PC-3 (cell line): Measurements from ENCODE around the gene RYR2. TPM values are rescaled to one million over a fixed set of nuclear protein-coding genes. Genes with fewer than 3 reads are reported as not detected.

Experiments
- ATAC-seq: fragments of 200-7000 bp; cut with Tn5 transposase; 2 replicates; pipeline ENCODE4 v1.9.1; 2020; ENCODE audit warnings: mild to moderate bottlenecking, moderate library complexity
- BruUV-seq: library from RNA; stranded (reverse); fragments of 400-500 nt; replicated peaks from 2 replicates; lab custom pipeline; 2021; lab: Mats Ljungman, UMichigan
- CTCF ChIA-PET: fragments of 300-600 bp; sonication (Branson Sonifier 250); formaldehyde crosslinking; loops from one replicate; lab custom pipeline; 2022; ENCODE audit warnings: antibody characterized with exemption; lab: Charles Lee
- POLR2A ChIA-PET: fragments of 300-600 bp; sonication (Branson Sonifier 250); formaldehyde crosslinking; loops from one replicate; lab custom pipeline; 2022; ENCODE audit warnings: antibody characterized with exemption; ENCODE audit not compliant: unreplicated experiment; lab: Charles Lee
- DNase-seq: peaks from one replicate; pipeline ENCODE4 v3.0.0-alpha.2; 2015
- H2AFZ ChIP-seq: fragments of 300-600 bp; sonication (generic); 2 replicates; pipeline ENCODE4 v1.6.0; 2016; ENCODE audit warnings: antibody characterized with exemption, low read length
- H3F3A ChIP-seq: fragments of 300-600 bp; sonication (generic); one replicate; pipeline ENCODE4 v1.6.0; 2017; ENCODE audit warnings: antibody characterized with exemption, low read length, control low read depth, mild to moderate bottlenecking; ENCODE audit not compliant: unreplicated experiment
- H3K27ac ChIP-seq: fragments of 300-600 bp; sonication (generic); 2 replicates; pipeline ENCODE4 v1.5.1; 2016; ENCODE audit warnings: mild to moderate bottlenecking, low read length
- H3K27me3 ChIP-seq: fragments of 300-600 bp; sonication (generic); 2 replicates; pipeline ENCODE4 v1.6.1; 2016; ENCODE audit warnings: low read length, mixed read lengths
- H3K36me3 ChIP-seq: fragments of 300-600 bp; sonication (generic); 2 replicates; pipeline ENCODE4 v1.6.1; 2016; ENCODE audit warnings: low read depth, mixed run types, low read length, mixed read lengths
- H3K4me1 ChIP-seq: fragments of 300-600 bp; sonication (generic); 2 replicates; pipeline ENCODE4 v1.5.1; 2016; ENCODE audit warnings: low read length; ENCODE audit not compliant: insufficient read depth
- H3K4me2 ChIP-seq: fragments of 300-600 bp; sonication (generic); 2 replicates; pipeline ENCODE4 v1.6.0; 2016; ENCODE audit warnings: low read length
- H3K4me3 ChIP-seq: fragments of 300-600 bp; sonication (generic); 2 replicates; pipeline ENCODE4 v1.5.1; 2016; ENCODE audit warnings: mild to moderate bottlenecking, low read length, mixed read lengths
- H3K79me2 ChIP-seq: fragments of 300-600 bp; sonication (generic); 2 replicates; pipeline ENCODE4 v1.6.1; 2017; ENCODE audit warnings: low read length, mixed read lengths
- H3K9ac ChIP-seq: fragments of 300-600 bp; sonication (generic); 2 replicates; pipeline ENCODE4 v1.6.0; 2016; ENCODE audit warnings: mild to moderate bottlenecking, low read length
- H3K9me2 ChIP-seq: fragments of 300-600 bp; sonication (generic); replicated peaks from 2 replicates; pipeline ENCODE4 v1.6.1; 2016; ENCODE audit warnings: mixed run types, low read length, mixed read lengths
- H3K9me3 ChIP-seq: fragments of 300-600 bp; sonication (generic); 2 replicates; pipeline ENCODE4 v1.6.1; 2016; ENCODE audit warnings: low read length, mixed read lengths
- H4K20me1 ChIP-seq: fragments of 300-600 bp; sonication (generic); 2 replicates; pipeline ENCODE4 v1.6.1; 2016; ENCODE audit warnings: low read length, mixed read lengths
- CTCF ChIP-seq: fragments of 300-600 bp; sonication (generic); conservative IDR thresholded peaks from 2 replicates; pipeline ENCODE4 v1.5.1; 2017; ENCODE audit warnings: antibody characterized with exemption, low read depth, mild to moderate bottlenecking, low read length
- EZH2 ChIP-seq: fragments of 300-600 bp; sonication (generic); IDR thresholded peaks from one replicate; pipeline ENCODE4 v1.6.1; 2017; ENCODE audit warnings: antibody characterized with exemption, mild to moderate bottlenecking, low read length; ENCODE audit not compliant: unreplicated experiment
- EZH2phosphoT487 ChIP-seq: fragments of 300-600 bp; sonication (generic); IDR thresholded peaks from 2 replicates; pipeline ENCODE4 v1.6.1; 2018; ENCODE audit warnings: mild to moderate bottlenecking, antibody characterized with exemption, low read length, borderline replicate concordance
- intact Hi-C: fragments of 100-400 bp; cut with micrococcal nuclease; formaldehyde crosslinking; loops from 2 replicates; pipeline ENCODE4 v1.9.0; 2023
- total RNA-seq: library from RNA; depleted of rRNA; stranded (reverse); fragments of >200 nt; gene quantifications from 2 replicates; pipeline ENCODE4 v1.2.3, GENCODE V29; 2014

RYR2 gene
- total RNA-seq, 1 experiment from 2014 or later: not detected

GRCh38 chr1:237340892-237341291, 298.9 kb downstream of the RYR2 start:
- no peaks in the 10 kb centered on the region for H4K20me1 ChIP-seq
- no peaks in the 10 kb centered on the region for H3K4me1 ChIP-seq
- ChIA-PET POLR2A (no interaction called here), CTCF (no interaction called here)
- DNase-seq (no peak), ATAC-seq (no peak)
- no peak overlapping the region for H3K9ac ChIP-seq
- no peak overlapping the region for H3K4me2 ChIP-seq
- no peaks in the 10 kb centered on the region for H3K9me2 ChIP-seq
- H3K27me3 ChIP-seq: no peaks in the 10 kb centered on the region
- no peak overlapping the region for H3K4me3 ChIP-seq
- no peaks in the 10 kb centered on the region for H3K36me3 ChIP-seq
- H3K27ac ChIP-seq: no peak overlapping the region
- no peaks in the 10 kb centered on the region for H3K79me2 ChIP-seq
- H3K9me3 ChIP-seq: no peaks in the 10 kb centered on the region
- no peak overlapping the region for H2AFZ ChIP-seq
- H3F3A ChIP-seq: no peaks in the 10 kb centered on the region
- intact Hi-C loops: no loop called here
- no peak for TF ChIP-seq EZH2phosphoT487
- no TSS peak for BruUV-seq

DNA sequence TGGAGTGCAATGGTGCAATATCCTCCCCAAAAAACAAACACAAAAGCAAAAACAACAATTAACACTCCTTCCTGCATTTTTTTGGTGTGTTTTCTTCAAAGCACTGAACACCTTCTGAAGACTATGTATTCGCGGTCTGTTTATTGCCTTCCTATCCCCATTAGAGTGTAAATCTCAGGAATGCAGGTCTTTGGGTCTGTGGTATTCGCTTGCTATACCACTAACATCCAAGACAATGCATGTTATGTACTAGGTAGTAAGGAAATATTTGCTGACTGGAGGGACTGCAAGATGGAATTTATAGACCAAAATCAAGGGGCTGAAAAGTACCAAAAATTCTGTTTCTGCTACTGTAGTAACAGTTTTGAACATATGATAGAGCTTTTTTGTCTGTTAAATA, 299.4 kb downstream of the RYR2 start:
- ATAC-seq (no peak), DNase-seq (no peak)
- H3K4me2 ChIP-seq: no peak overlapping the region
- H3K27me3 ChIP-seq: no peaks in the 10 kb centered on the region
- H3F3A ChIP-seq: no peaks in the 10 kb centered on the region
- POLR2A ChIA-PET: no interaction called here
- no peaks in the 10 kb centered on the region for H3K9me3 ChIP-seq
- no peaks in the 10 kb centered on the region for H4K20me1 ChIP-seq
- no peaks in the 10 kb centered on the region for H3K9me2 ChIP-seq
- H3K9ac ChIP-seq: no peak overlapping the region
- no peaks in the 10 kb centered on the region for H3K4me1 ChIP-seq
- H2AFZ ChIP-seq: no peak overlapping the region
- no peak overlapping the region for H3K4me3 ChIP-seq
- BruUV-seq: no TSS peak
- H3K79me2 ChIP-seq: no peaks in the 10 kb centered on the region
- no peaks in the 10 kb centered on the region for H3K36me3 ChIP-seq
- intact Hi-C loops: no loop called here
- CTCF ChIA-PET: no interaction called here
- no peak for TF ChIP-seq EZH2
- TF ChIP-seq EZH2phosphoT487: no peak
- no peak for TF ChIP-seq CTCF
- H3K27ac ChIP-seq: no peak overlapping the region

DNA sequence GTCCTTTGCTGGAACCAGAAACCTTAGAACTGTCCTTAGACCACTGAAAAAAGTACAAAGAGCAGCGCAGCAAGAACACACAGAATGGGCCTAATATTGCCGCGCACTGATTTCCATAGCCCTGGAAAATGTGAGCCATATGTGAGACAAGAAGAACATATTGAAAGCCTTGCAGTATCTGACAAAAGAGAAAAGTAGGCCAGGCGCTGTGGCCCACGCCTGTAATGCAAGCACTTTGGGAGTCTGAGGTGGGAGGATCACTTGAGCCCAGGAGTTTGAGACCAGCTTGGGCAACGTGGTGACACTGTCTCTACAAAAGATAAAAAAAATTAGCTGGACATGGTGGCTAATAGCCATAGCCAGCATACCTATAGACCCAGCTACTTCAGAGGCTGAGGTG, 300.7 kb downstream of the RYR2 start:
- Histone ChIP-seq H3K36me3 (no peaks in the 10 kb centered on the region), H2AFZ (no peak overlapping the region), H3K9ac (no peak overlapping the region), H3K4me2 (no peak overlapping the region), H3K4me1 (no peaks in the 10 kb centered on the region), H3K4me3 (no peak overlapping the region), H3F3A (no peaks in the 10 kb centered on the region), H3K9me2 (no peaks in the 10 kb centered on the region), H3K27ac (no peak overlapping the region), H3K9me3 (no peaks in the 10 kb centered on the region), H4K20me1 (no peaks in the 10 kb centered on the region), H3K27me3 (no peaks in the 10 kb centered on the region), H3K79me2 (no peaks in the 10 kb centered on the region)
- ATAC-seq: no peak
- no peak for TF ChIP-seq EZH2phosphoT487
- TF ChIP-seq EZH2: no peak
- TF ChIP-seq CTCF: no peak
- no TSS peak for BruUV-seq
- DNase-seq: no peak
- POLR2A ChIA-PET: no interaction called here
- CTCF ChIA-PET: no interaction called here
- intact Hi-C loops: no loop called here
